GM15510 (cell line): Measurements from ENCODE around the gene FGA.

Experiments used
- POLR2A ChIP-seq: IDR thresholded peaks from 3 replicates; pipeline ENCODE4 v1.6.1; 2011; ENCODE audit warnings: borderline replicate concordance; ENCODE audit not compliant: insufficient read length; ENCODE audit errors: extremely low read depth

Gene FGA

GRCh38 chr4:154590329-154591006 lies at the start of gene FGA:
TSS of gene FGA (minus strand) at chr4:154590742. CDS start at chr4:154590687, 55 bp downstream.
- no peak for TF ChIP-seq POLR2A

- no peak for TF ChIP-seq POLR2A
Observed at GRCh38 chr4:154634058-154634457, 43.5 kb upstream of the FGA start.

- no peak for TF ChIP-seq POLR2A
Observed at GRCh38 chr4:154631828-154632227, 41.3 kb upstream of the FGA start.

- TF ChIP-seq POLR2A, result no peak
Observed at GRCh38 chr4:154630324-154630723, 39.8 kb upstream of the FGA start.

GRCh38 chr4:154626793-154627484 lies 36.4 kb upstream of the FGA start:
- TF ChIP-seq POLR2A, result no peak

- TF ChIP-seq POLR2A, result no peak
Observed at GRCh38 chr4:154625971-154626370, 35.4 kb upstream of the FGA start.

GRCh38 chr4:154623995-154624394 lies 33.5 kb upstream of the FGA start:
- no peak for TF ChIP-seq POLR2A

GRCh38 chr4:154623436-154623835 lies 32.9 kb upstream of the FGA start:
- TF ChIP-seq POLR2A, result no peak

- TF ChIP-seq POLR2A, result no peak
Observed at GRCh38 chr4:154622598-154622997, 32.1 kb upstream of the FGA start.

- TF ChIP-seq POLR2A, result no peak
Observed at GRCh38 chr4:154620111-154620510, 29.6 kb upstream of the FGA start.

- no peak for TF ChIP-seq POLR2A
Observed at GRCh38 chr4:154618708-154619315, 28.3 kb upstream of the FGA start.

GRCh38 chr4:154617820-154618317 lies 27.3 kb upstream of the FGA start:
- no peak for TF ChIP-seq POLR2A

GRCh38 chr4:154616731-154617130 lies 26.2 kb upstream of the FGA start:
- no peak for TF ChIP-seq POLR2A

- no peak for TF ChIP-seq POLR2A
Observed at GRCh38 chr4:154616287-154616686, 25.7 kb upstream of the FGA start.

GRCh38 chr4:154615211-154615610 lies 24.7 kb upstream of the FGA start:
- no peak for TF ChIP-seq POLR2A
